Neural cell (in vitro differentiated cells): ENCODE results near the gene NRN1L. TPM values are rescaled to one million over a fixed set of nuclear protein-coding genes. Genes with fewer than 3 reads are reported as not detected.

Experiments used
- H2AFZ ChIP-seq: fragments of 200-600, 300-800 bp; sonication (generic), shearing (Covaris generic); 2 replicates; pipeline ENCODE4 v1.6.0; 2014; ENCODE audit warnings: low read depth, mild to moderate bottlenecking, antibody characterized with exemption, low read length, moderate library complexity
- H3F3A ChIP-seq: fragments of 200-600 bp; shearing (Covaris generic); 2 replicates; pipeline ENCODE4 v1.6.1; 2016; ENCODE audit warnings: mild to moderate bottlenecking, moderate library complexity, mixed read lengths, antibody characterized with exemption, low read length; ENCODE audit not compliant: insufficient read depth, poor library complexity, severe bottlenecking
- H3K27ac ChIP-seq: fragments of 200-600, 300-800 bp; sonication (generic), shearing (Covaris generic); 2 replicates; pipeline ENCODE4 v1.5.1; 2014; ENCODE audit warnings: mild to moderate bottlenecking, low read length, moderate library complexity
- H3K27me3 ChIP-seq: fragments of 300-800, 200-600 bp; sonication (generic), shearing (Covaris generic); 2 replicates; pipeline ENCODE4 v1.6.0; 2014; ENCODE audit warnings: mild to moderate bottlenecking, low read depth, low read length, moderate library complexity; ENCODE audit not compliant: insufficient read depth
- H3K36me3 ChIP-seq: fragments of 300-800, 200-600 bp; sonication (generic), shearing (Covaris generic); 2 replicates; pipeline ENCODE4 v1.5.1; 2014; ENCODE audit warnings: mild to moderate bottlenecking, antibody characterized with exemption, low read length, moderate library complexity; ENCODE audit not compliant: insufficient read depth
- H3K4me2 ChIP-seq: fragments of 300-800, 200-600 bp; sonication (generic), shearing (Covaris generic); 2 replicates; pipeline ENCODE4 v1.6.0; 2014; ENCODE audit warnings: mild to moderate bottlenecking, low read length
- H3K4me3 ChIP-seq: fragments of 300-800, 200-600 bp; sonication (generic), shearing (Covaris generic); 2 replicates; pipeline ENCODE4 v1.5.1; 2014; ENCODE audit warnings: mild to moderate bottlenecking, low read length, moderate library complexity
- H3K79me2 ChIP-seq: fragments of 200-600 bp; shearing (Covaris generic); replicated peaks from 2 replicates; pipeline ENCODE4 v1.6.0; 2014; ENCODE audit warnings: mild to moderate bottlenecking, low read length, moderate library complexity; ENCODE audit not compliant: insufficient read depth
- H3K9ac ChIP-seq: fragments of 300-800, 200-600 bp; sonication (generic), shearing (Covaris generic); 2 replicates; pipeline ENCODE4 v1.6.1; 2016; ENCODE audit warnings: mild to moderate bottlenecking, low read length, mixed read lengths
- H3K9me2 ChIP-seq: fragments of 200-600 bp; shearing (Covaris generic); 2 replicates; pipeline ENCODE4 v1.6.1; 2016; ENCODE audit warnings: mild to moderate bottlenecking, low read length, mixed read lengths; ENCODE audit not compliant: insufficient read depth
- H3K9me3 ChIP-seq: fragments of 200-600, 300-800 bp; sonication (generic), shearing (Covaris generic); 2 replicates; pipeline ENCODE4 v1.6.1; 2016; ENCODE audit warnings: mild to moderate bottlenecking, mixed run types, low read length, moderate library complexity, mixed read lengths
- H4K20me1 ChIP-seq: fragments of 200-600 bp; shearing (Covaris generic); 2 replicates; pipeline ENCODE4 v1.6.1; 2016; ENCODE audit warnings: mild to moderate bottlenecking, mixed run types; ENCODE audit not compliant: insufficient read depth
- CTCF ChIP-seq: fragments of 450-650 bp; IDR thresholded peaks from 2 replicates; pipeline ENCODE4 v1.5.1; 2014; ENCODE audit warnings: antibody characterized with exemption, mild to moderate bottlenecking, moderate library complexity; ENCODE audit not compliant: poor library complexity, severe bottlenecking
- EP300 ChIP-seq: fragments of 450-650 bp; conservative IDR thresholded peaks from 2 replicates; pipeline ENCODE4 v1.6.1; 2014; ENCODE audit warnings: antibody characterized with exemption, mild to moderate bottlenecking, moderate library complexity; ENCODE audit not compliant: poor library complexity, severe bottlenecking
- EZH2 ChIP-seq: fragments of 200-600, 300-800 bp; shearing (Covaris generic), sonication (generic); IDR thresholded peaks from 2 replicates; pipeline ENCODE4 v1.6.1; 2014; ENCODE audit warnings: antibody characterized with exemption, low read length, borderline replicate concordance, mild to moderate bottlenecking; ENCODE audit not compliant: insufficient read depth, poor library complexity, severe bottlenecking
- MXI1 ChIP-seq: fragments of 450-650 bp; conservative IDR thresholded peaks from 2 replicates; pipeline ENCODE4 v1.6.1; 2014; ENCODE audit warnings: antibody characterized with exemption, mild to moderate bottlenecking; ENCODE audit not compliant: poor library complexity, severe bottlenecking
- POLR2AphosphoS5 ChIP-seq: IDR thresholded peaks from 2 replicates; pipeline ENCODE4 v1.6.1; 2012
- RAD21 ChIP-seq: fragments of 450-650 bp; conservative IDR thresholded peaks from 2 replicates; pipeline ENCODE4 v1.6.1; 2014; ENCODE audit warnings: antibody characterized with exemption, mild to moderate bottlenecking, moderate library complexity
- REST ChIP-seq: IDR thresholded peaks from 2 replicates; pipeline ENCODE4 v1.6.1; 2012; ENCODE audit warnings: borderline replicate concordance
- SMC3 ChIP-seq: fragments of 450-650 bp; conservative IDR thresholded peaks from 2 replicates; pipeline ENCODE4 v1.6.1; 2014; ENCODE audit warnings: antibody characterized with exemption, mild to moderate bottlenecking, moderate library complexity; ENCODE audit not compliant: poor library complexity
- TAF1 ChIP-seq: IDR thresholded peaks from 2 replicates; pipeline ENCODE4 v1.6.1; 2012; ENCODE audit warnings: low read depth
- polyA plus RNA-seq: library from polyadenylated mRNA; depleted of rRNA; stranded (reverse); fragments of >200 nt; gene quantifications from 2 replicates; pipeline ENCODE4 v1.2.3, GENCODE V29; 2014

NRN1L gene
- polyA plus RNA-seq, 1 donor from 2014 or later = not detected

GRCh38 chr16:67885976-67886375 is 1.3 kb downstream of the NRN1L start:
- no peak overlapping the region for H3K9ac ChIP-seq
- no peak for TF ChIP-seq REST
- no peak for TF ChIP-seq EZH2
- no peak for TF ChIP-seq TAF1
- TF ChIP-seq EP300 = no peak
- TF ChIP-seq RAD21 = no peak
- TF ChIP-seq MXI1 = no peak
- TF ChIP-seq CTCF = no peak
- TF ChIP-seq SMC3 = no peak
- TF ChIP-seq POLR2AphosphoS5 = no peak
- no peak overlapping the region for H3K4me2 ChIP-seq
- no peak overlapping the region for H2AFZ ChIP-seq
- peaks cover 8% of the 10 kb centered on the region for H3K36me3 ChIP-seq
- no peaks in the 10 kb centered on the region for H4K20me1 ChIP-seq
- H3K27me3 ChIP-seq = no peaks in the 10 kb centered on the region
- H3K79me2 ChIP-seq = no peaks in the 10 kb centered on the region
- no peak overlapping the region for H3K27ac ChIP-seq
- no peaks in the 10 kb centered on the region for H3F3A ChIP-seq
- no peaks in the 10 kb centered on the region for H3K9me3 ChIP-seq
- H3K9me2 ChIP-seq = no peaks in the 10 kb centered on the region
- no peak overlapping the region for H3K4me3 ChIP-seq

GRCh38 chr16:67886387-67886786 is 1.7 kb downstream of the NRN1L start:
- no peak overlapping the region for H3K27ac ChIP-seq
- no peak overlapping the region for H3K9ac ChIP-seq
- TF ChIP-seq MXI1 = no peak
- no peak for TF ChIP-seq EP300
- no peak for TF ChIP-seq CTCF
- TF ChIP-seq REST = no peak
- no peak for TF ChIP-seq EZH2
- no peak for TF ChIP-seq TAF1
- no peak for TF ChIP-seq POLR2AphosphoS5
- TF ChIP-seq SMC3 = no peak
- no peak for TF ChIP-seq RAD21
- peaks cover 8% of the 10 kb centered on the region for H3K36me3 ChIP-seq
- no peaks in the 10 kb centered on the region for H3F3A ChIP-seq
- no peaks in the 10 kb centered on the region for H3K79me2 ChIP-seq
- no peak overlapping the region for H3K4me3 ChIP-seq
- H3K4me2 ChIP-seq = no peak overlapping the region
- H3K9me2 ChIP-seq = no peaks in the 10 kb centered on the region
- H4K20me1 ChIP-seq = no peaks in the 10 kb centered on the region
- H3K27me3 ChIP-seq = no peaks in the 10 kb centered on the region
- no peaks in the 10 kb centered on the region for H3K9me3 ChIP-seq
- H2AFZ ChIP-seq = no peak overlapping the region
